Spleen (tissue), 7 donors: ENCODE measurements around the gene MNX1.

Experiments
- POLR2AphosphoS5 ChIP-seq, 3 donors: sonication (generic); formaldehyde crosslinking; IDR thresholded peaks; one replicate each; pipeline ENCODE4 v1.5.1; 2017; ENCODE audit warnings: antibody characterized with exemption in 3 of 3
- TF ChIP-seq, protein P1 (sequence below), 11 experiments: fragments of 200-600 bp in 7 of 11; fragments of 450-650 bp in 4 of 11; sonication (generic) in 4 of 11; IDR thresholded peaks in 8 of 11; conservative IDR thresholded peaks in 3 of 11; 1 replicate in 7 of 11; 2 replicates in 4 of 11; pipeline versions ENCODE4 v1.4.0 to v1.8.0; 2016 to 2021; ENCODE audit warnings: antibody characterized with exemption in 11 of 11, inconsistent platforms in 4 of 11, mild to moderate bottlenecking in 1 of 11
- donor health status: DM: no; HTN: no; CAD: no; lungs with moderate emphysema.
- donor health status: DM: no; HTN: no; CAD: no.
- donor health status: DM: no; HTN: no; CAD: no.

DNA sequence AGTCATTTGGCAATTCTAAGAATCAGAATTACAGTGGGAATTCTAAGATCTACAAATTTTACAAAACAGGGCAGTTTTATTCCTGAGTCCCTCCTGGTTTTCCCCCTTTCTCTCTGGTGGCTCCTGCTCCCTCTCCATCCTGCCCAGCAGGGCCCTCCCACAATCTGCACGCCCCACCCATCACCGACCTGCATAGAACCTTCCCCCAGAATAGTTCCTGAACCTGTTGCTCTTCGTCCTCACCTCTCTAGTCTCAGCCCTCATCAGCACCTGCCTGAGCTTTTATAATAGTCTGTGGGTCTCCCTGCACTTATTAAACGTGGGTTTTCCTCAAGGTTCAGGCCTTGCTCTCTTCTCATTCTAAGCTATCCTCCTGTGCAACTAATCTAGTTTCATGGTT is 49.1 kb upstream of the MNX1 start:
- TF ChIP-seq, protein P1, sequence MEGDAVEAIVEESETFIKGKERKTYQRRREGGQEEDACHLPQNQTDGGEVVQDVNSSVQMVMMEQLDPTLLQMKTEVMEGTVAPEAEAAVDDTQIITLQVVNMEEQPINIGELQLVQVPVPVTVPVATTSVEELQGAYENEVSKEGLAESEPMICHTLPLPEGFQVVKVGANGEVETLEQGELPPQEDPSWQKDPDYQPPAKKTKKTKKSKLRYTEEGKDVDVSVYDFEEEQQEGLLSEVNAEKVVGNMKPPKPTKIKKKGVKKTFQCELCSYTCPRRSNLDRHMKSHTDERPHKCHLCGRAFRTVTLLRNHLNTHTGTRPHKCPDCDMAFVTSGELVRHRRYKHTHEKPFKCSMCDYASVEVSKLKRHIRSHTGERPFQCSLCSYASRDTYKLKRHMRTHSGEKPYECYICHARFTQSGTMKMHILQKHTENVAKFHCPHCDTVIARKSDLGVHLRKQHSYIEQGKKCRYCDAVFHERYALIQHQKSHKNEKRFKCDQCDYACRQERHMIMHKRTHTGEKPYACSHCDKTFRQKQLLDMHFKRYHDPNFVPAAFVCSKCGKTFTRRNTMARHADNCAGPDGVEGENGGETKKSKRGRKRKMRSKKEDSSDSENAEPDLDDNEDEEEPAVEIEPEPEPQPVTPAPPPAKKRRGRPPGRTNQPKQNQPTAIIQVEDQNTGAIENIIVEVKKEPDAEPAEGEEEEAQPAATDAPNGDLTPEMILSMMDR (IDR thresholded peaks at IDR 0.05 in 8 of 11, conservative IDR thresholded peaks at IDR 0.05 in 3 of 11): no peak
- no peak for TF ChIP-seq POLR2AphosphoS5 (IDR thresholded peaks at IDR 0.05)
